PC-9 (cell line): Measurements from ENCODE around the gene C1QC. TPM values are rescaled to one million over a fixed set of nuclear protein-coding genes. Genes with fewer than 3 reads are reported as not detected.
"Not testable (repeated sequence)": the region's sequence is repeated elsewhere in the genome, so short reads cannot be mapped to it uniquely, and the experiment has no call there.

Source experiments
- BruUV-seq: library from RNA; stranded (reverse); fragments of 400-500 nt; replicated peaks from 2 replicates; lab custom pipeline; 2021; lab: Mats Ljungman, UMichigan
- CTCF ChIA-PET: fragments of 300-600 bp; sonication (Branson Sonifier 250); formaldehyde crosslinking; loops from one replicate; lab custom pipeline; 2022; ENCODE audit warnings: antibody characterized with exemption; lab: Charles Lee
- POLR2A ChIA-PET: fragments of 300-600 bp; sonication (Branson Sonifier 250); formaldehyde crosslinking; loops from one replicate; lab custom pipeline; 2022; ENCODE audit warnings: antibody characterized with exemption; ENCODE audit not compliant: unreplicated experiment; lab: Charles Lee
- DNase-seq, 2 experiments: peaks; one replicate each; pipeline versions ENCODE4 v3.0.0 to v3.0.0-alpha.2; 2015 to 2022; ENCODE audit warnings: mixed read lengths in 1 of 2
- H2AFZ ChIP-seq: fragments of 200-600 bp; sonication (generic); 2 replicates; pipeline ENCODE4 v1.8.1; 2017; ENCODE audit warnings: antibody characterized with exemption
- H3F3A ChIP-seq: fragments of 200-600 bp; sonication (generic); 2 replicates; pipeline ENCODE4 v1.8.1; 2017; ENCODE audit warnings: antibody characterized with exemption, mild to moderate bottlenecking, low read depth; ENCODE audit not compliant: insufficient read depth
- H3K27ac ChIP-seq: fragments of 200-600 bp; sonication (generic); 2 replicates; pipeline ENCODE4 v1.6.1; 2016; ENCODE audit warnings: mixed run types
- H3K27me3 ChIP-seq: fragments of 200-600 bp; sonication (generic); 2 replicates; pipeline ENCODE4 v1.6.1; 2016; ENCODE audit warnings: low read depth, mixed run types; ENCODE audit not compliant: insufficient read depth
- H3K36me3 ChIP-seq: fragments of 200-600 bp; sonication (generic); 2 replicates; pipeline ENCODE4 v1.6.1; 2016; ENCODE audit warnings: low read depth, mixed run types
- H3K4me1 ChIP-seq: fragments of 200-600 bp; sonication (generic); replicated peaks from 2 replicates; pipeline ENCODE4 v1.6.1; 2016; ENCODE audit warnings: mixed run types; ENCODE audit not compliant: insufficient read depth
- H3K4me2 ChIP-seq: fragments of 200-600 bp; sonication (generic); 2 replicates; pipeline ENCODE4 v1.6.1; 2017; ENCODE audit warnings: mixed run types
- H3K4me3 ChIP-seq: fragments of 200-600 bp; sonication (generic); 2 replicates; pipeline ENCODE4 v1.6.1; 2016; ENCODE audit warnings: mixed run types
- H3K79me2 ChIP-seq: fragments of 200-600 bp; sonication (generic); 2 replicates; pipeline ENCODE4 v1.6.1; 2017; ENCODE audit warnings: low read depth, mixed run types
- H3K9me2 ChIP-seq: fragments of 200-600 bp; sonication (generic); 2 replicates; pipeline ENCODE4 v1.8.1; 2017; ENCODE audit warnings: mild to moderate bottlenecking; ENCODE audit not compliant: insufficient read depth
- H3K9me3 ChIP-seq: fragments of 200-600 bp; sonication (generic); 2 replicates; pipeline ENCODE4 v1.8.1; 2016; ENCODE audit warnings: low read depth; ENCODE audit not compliant: insufficient read depth
- H4K20me1 ChIP-seq: fragments of 200-600 bp; sonication (generic); 2 replicates; pipeline ENCODE4 v1.8.1; 2017; ENCODE audit not compliant: insufficient read depth
- EZH2 ChIP-seq: fragments of 200-600 bp; sonication (generic); IDR thresholded peaks from 2 replicates; pipeline ENCODE4 v1.8.0; 2017; ENCODE audit warnings: antibody characterized with exemption, low read depth
- intact Hi-C: fragments of 100-400 bp; cut with micrococcal nuclease; formaldehyde crosslinking; loops from one replicate; pipeline ENCODE4 v1.10.0; 2022; ENCODE audit not compliant: unreplicated experiment
- total RNA-seq: library from RNA; stranded (reverse); gene quantifications from 2 replicates; pipeline ENCODE4 v1.2.3, GENCODE V29; 2021
- TF ChIP-seq, protein P1 (sequence below): fragments of 200-600 bp; sonication (generic); conservative IDR thresholded peaks from 2 replicates; pipeline ENCODE4 v1.6.1; 2017; ENCODE audit warnings: mixed run types, antibody characterized with exemption, mild to moderate bottlenecking, moderate library complexity

The C1QC gene
- total RNA-seq, 1 experiment from 2014 or later = not detected

GRCh38 chr1:22673486-22674409 lies 30.3 kb downstream of the C1QC start:
- intact Hi-C loops = loop anchor here (1.0 to 2.0 kb wide), 5 partner anchors 31 to 291 kb away; no protein-coding TSS in a partner anchor
- Histone ChIP-seq H3K27me3 (no peaks in the 10 kb centered on the region), H3F3A (peaks cover 6% of the 10 kb centered on the region; the same call in 1 of the 2 replicates), H3K4me3 (no peak overlapping the region), H3K9me2 (no peaks in the 10 kb centered on the region), H3K79me2 (no peaks in the 10 kb centered on the region), H2AFZ (no peak overlapping the region), H3K9me3 (no peaks in the 10 kb centered on the region), H3K27ac (no peak overlapping the region), H3K4me1 (no peaks in the 10 kb centered on the region), H4K20me1 (no peaks in the 10 kb centered on the region), H3K4me2 (no peak overlapping the region), H3K36me3 (no peaks in the 10 kb centered on the region)
- TF ChIP-seq EZH2 = no peak
- TF ChIP-seq, protein P1, sequence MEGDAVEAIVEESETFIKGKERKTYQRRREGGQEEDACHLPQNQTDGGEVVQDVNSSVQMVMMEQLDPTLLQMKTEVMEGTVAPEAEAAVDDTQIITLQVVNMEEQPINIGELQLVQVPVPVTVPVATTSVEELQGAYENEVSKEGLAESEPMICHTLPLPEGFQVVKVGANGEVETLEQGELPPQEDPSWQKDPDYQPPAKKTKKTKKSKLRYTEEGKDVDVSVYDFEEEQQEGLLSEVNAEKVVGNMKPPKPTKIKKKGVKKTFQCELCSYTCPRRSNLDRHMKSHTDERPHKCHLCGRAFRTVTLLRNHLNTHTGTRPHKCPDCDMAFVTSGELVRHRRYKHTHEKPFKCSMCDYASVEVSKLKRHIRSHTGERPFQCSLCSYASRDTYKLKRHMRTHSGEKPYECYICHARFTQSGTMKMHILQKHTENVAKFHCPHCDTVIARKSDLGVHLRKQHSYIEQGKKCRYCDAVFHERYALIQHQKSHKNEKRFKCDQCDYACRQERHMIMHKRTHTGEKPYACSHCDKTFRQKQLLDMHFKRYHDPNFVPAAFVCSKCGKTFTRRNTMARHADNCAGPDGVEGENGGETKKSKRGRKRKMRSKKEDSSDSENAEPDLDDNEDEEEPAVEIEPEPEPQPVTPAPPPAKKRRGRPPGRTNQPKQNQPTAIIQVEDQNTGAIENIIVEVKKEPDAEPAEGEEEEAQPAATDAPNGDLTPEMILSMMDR = peak; percentile 81
- ChIA-PET CTCF (interaction anchor here (0.8 to 1.2 kb wide), 2 partner anchors 31 to 215 kb away, joined by 3 to 4 read pairs; no protein-coding TSS in a partner anchor), POLR2A (no interaction called here)
- DNase-seq = peak in 1 of 2 experiments; percentile 64
- no TSS peak for BruUV-seq

DNA sequence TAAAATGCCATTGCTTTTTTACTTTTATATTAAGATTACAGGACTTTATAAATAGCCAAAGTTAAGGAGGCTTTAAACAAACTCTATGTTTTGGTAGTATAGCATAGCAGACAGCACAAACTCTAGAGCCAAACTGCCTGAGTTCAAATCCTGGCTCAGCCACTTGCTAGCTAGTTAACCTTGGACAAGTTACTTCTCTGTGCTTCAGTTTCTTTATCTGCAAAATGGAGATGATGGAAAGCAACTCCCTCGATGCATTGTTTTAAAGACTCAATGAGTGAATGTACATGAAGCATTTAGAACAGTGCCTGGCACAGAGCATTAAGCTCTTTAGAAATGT lies 30.9 kb downstream of the C1QC start:
- H3K36me3 ChIP-seq = no peaks in the 10 kb centered on the region
- no peaks in the 10 kb centered on the region for H3K9me2 ChIP-seq
- no peaks in the 10 kb centered on the region for H3K9me3 ChIP-seq
- TF ChIP-seq, protein P1 = peak; percentile 20; the same call in 1 of the 2 replicates
- no peak for TF ChIP-seq EZH2
- no peaks in the 10 kb centered on the region for H3K27me3 ChIP-seq
- POLR2A ChIA-PET = no interaction called here
- H3F3A ChIP-seq = peaks cover 9% of the 10 kb centered on the region; the same call in 1 of the 2 replicates
- no peaks in the 10 kb centered on the region for H3K4me1 ChIP-seq
- no peak overlapping the region for H3K4me2 ChIP-seq
- H2AFZ ChIP-seq = no peak overlapping the region
- intact Hi-C loops = loop anchor here (1.0 to 2.0 kb wide), 5 partner anchors 30 to 290 kb away; no protein-coding TSS in a partner anchor
- DNase-seq = no peak
- H4K20me1 ChIP-seq = no peaks in the 10 kb centered on the region
- H3K79me2 ChIP-seq = no peaks in the 10 kb centered on the region
- no peak overlapping the region for H3K27ac ChIP-seq
- no TSS peak for BruUV-seq
- no peak overlapping the region for H3K4me3 ChIP-seq
- CTCF ChIA-PET = interaction anchor here (0.8 to 1.2 kb wide), 2 partner anchors 30 to 214 kb away, joined by 3 to 4 read pairs; no protein-coding TSS in a partner anchor

- H3K79me2 ChIP-seq, H3F3A ChIP-seq, H3K4me3 ChIP-seq, DNase-seq, H3K9me3 ChIP-seq, H3K27me3 ChIP-seq, H3K36me3 ChIP-seq, H2AFZ ChIP-seq, H3K4me2 ChIP-seq, H4K20me1 ChIP-seq, intact Hi-C loops, H3K27ac ChIP-seq, POLR2A ChIA-PET, CTCF ChIA-PET, BruUV-seq, H3K9me2 ChIP-seq, H3K4me1 ChIP-seq: not testable (repeated sequence)
Measured at GRCh38 chr1:22676151-22676550, 32.7 kb downstream of the C1QC start.
